ENCODE data around the gene AMZ2. TPM values are rescaled to one million over a fixed set of nuclear protein-coding genes. Genes with fewer than 3 reads are reported as not detected.

AMZ2 gene
- total and polyA plus RNA-seq, 2 of the 8 experiments (the other 6 are each of a cell fraction or from before 2014, with no cell fraction given) = 49.5 to 71.0 TPM

DNA sequence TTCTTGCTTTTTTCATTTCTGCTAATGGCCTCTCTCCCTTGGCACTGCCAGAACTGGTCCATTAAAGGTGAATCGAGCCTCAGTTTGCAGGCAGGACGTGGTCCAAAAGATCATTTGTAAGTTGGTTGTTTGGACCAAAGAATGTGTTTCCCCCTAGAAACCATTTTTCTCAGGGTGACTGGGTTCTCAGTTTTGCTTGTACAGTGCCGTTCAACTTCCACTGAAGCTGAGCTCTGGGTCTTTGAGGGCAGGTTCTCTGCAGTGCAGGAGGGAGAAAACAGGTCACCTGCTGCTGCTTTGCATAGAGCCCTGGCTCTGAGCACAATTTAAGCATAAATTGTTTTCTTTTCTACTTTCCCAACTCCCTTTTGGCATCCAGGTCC is 9.0 kb upstream of the AMZ2 start (continued):
- TF ChIP-seq TEAD4 (IDR thresholded peaks at IDR 0.05; ENCODE audit: low read depth, low read length) (no peak), HDAC6 (IDR thresholded peaks at IDR 0.05; ENCODE audit: low read depth, low read length) (no peak)

Data from H1 (cell line).